ENCODE results near the gene PIK3C2B.

The PIK3C2B gene

GRCh38 chr1:204447736-204448135 is 46.9 kb downstream of the PIK3C2B start:
- no peak for TF ChIP-seq CTCF (IDR thresholded peaks at IDR 0.05; ENCODE audit: control insufficient read depth, extremely low read depth, insufficient read depth)
- DNase-seq (ENCODE audit: low read depth), result no peak
- no peak overlapping the region for H3K4me3 ChIP-seq (ENCODE audit: low read depth, low read length)

GRCh38 chr1:204447190-204447589 is 47.4 kb downstream of the PIK3C2B start:
- DNase-seq (ENCODE audit: low read depth), result no peak
- H3K4me3 ChIP-seq (ENCODE audit: low read depth, low read length), result no peak overlapping the region
- TF ChIP-seq CTCF (IDR thresholded peaks at IDR 0.05; ENCODE audit: control insufficient read depth, extremely low read depth, insufficient read depth), result no peak

- peak; percentile 79 for TF ChIP-seq CTCF (IDR thresholded peaks at IDR 0.05; ENCODE audit: control insufficient read depth, extremely low read depth, insufficient read depth)
- no peak overlapping the region for H3K4me3 ChIP-seq (ENCODE audit: low read depth, low read length)
- no peak for DNase-seq (ENCODE audit: low read depth)
These were observed 48.0 kb downstream of the PIK3C2B start for GRCh38 chr1:204446413-204447111.

- DNase-seq (ENCODE audit: low read depth), result no peak
- peak; percentile 64 for TF ChIP-seq CTCF (IDR thresholded peaks at IDR 0.05; ENCODE audit: control insufficient read depth, extremely low read depth, insufficient read depth)
- H3K4me3 ChIP-seq (ENCODE audit: low read depth, low read length), result no peak overlapping the region
These were observed 48.7 kb downstream of the PIK3C2B start for GRCh38 chr1:204445860-204446412.
